ENCODE measurements around the gene LSAMP. TPM values are rescaled to one million over a fixed set of nuclear protein-coding genes. Genes with fewer than 3 reads are reported as not detected.

The LSAMP gene
- total RNA-seq, 2 donors from 2014 or later, result 1.7 to 2.1 TPM

- no peaks in the 10 kb centered on the region for H3K27me3 ChIP-seq
- no peak overlapping the region for H3K4me3 ChIP-seq
- H3K9me3 ChIP-seq, result no peaks in the 10 kb centered on the region
- H3K36me3 ChIP-seq, result no peaks in the 10 kb centered on the region
- TF ChIP-seq, protein P1, sequence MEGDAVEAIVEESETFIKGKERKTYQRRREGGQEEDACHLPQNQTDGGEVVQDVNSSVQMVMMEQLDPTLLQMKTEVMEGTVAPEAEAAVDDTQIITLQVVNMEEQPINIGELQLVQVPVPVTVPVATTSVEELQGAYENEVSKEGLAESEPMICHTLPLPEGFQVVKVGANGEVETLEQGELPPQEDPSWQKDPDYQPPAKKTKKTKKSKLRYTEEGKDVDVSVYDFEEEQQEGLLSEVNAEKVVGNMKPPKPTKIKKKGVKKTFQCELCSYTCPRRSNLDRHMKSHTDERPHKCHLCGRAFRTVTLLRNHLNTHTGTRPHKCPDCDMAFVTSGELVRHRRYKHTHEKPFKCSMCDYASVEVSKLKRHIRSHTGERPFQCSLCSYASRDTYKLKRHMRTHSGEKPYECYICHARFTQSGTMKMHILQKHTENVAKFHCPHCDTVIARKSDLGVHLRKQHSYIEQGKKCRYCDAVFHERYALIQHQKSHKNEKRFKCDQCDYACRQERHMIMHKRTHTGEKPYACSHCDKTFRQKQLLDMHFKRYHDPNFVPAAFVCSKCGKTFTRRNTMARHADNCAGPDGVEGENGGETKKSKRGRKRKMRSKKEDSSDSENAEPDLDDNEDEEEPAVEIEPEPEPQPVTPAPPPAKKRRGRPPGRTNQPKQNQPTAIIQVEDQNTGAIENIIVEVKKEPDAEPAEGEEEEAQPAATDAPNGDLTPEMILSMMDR (IDR thresholded peaks at IDR 0.05), result no peak
- DNase-seq (ENCODE audit: low spot score), result no peak
- no peak overlapping the region for H3K27ac ChIP-seq
- no peaks in the 10 kb centered on the region for H3K4me1 ChIP-seq
Measured at GRCh38 chr3:116154389-116154788, 290.9 kb downstream of the LSAMP start.

DNA sequence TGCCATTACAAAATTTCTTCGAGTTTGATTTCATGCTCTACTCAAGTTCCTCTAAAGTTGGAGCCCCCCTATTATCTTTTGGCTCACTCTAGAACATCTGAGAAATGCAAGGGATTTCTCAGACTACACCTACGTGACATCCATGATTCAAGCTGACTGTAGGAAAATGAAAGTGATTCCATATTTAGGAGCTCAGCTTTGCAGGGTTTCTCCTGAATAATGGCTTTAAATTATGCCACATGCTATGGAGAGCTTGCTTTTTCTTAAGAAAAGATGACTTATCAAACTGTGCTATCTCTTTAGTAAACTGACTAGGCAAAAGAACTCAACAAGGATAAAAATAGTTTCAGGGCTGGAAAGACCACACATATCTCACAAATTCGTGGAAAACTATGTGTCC, 292.1 kb downstream of the LSAMP start:
- no peaks in the 10 kb centered on the region for H3K27me3 ChIP-seq
- DNase-seq (ENCODE audit: low spot score), result no peak
- H3K36me3 ChIP-seq, result no peaks in the 10 kb centered on the region
- H3K4me1 ChIP-seq, result no peaks in the 10 kb centered on the region
- H3K27ac ChIP-seq, result no peak overlapping the region
- no peak overlapping the region for H3K4me3 ChIP-seq
- H3K9me3 ChIP-seq, result no peaks in the 10 kb centered on the region
- TF ChIP-seq, protein P1 (IDR thresholded peaks at IDR 0.05), result no peak

GRCh38 chr3:116150655-116151167, 294.6 kb downstream of the LSAMP start:
- no peak overlapping the region for H3K4me3 ChIP-seq
- H3K27me3 ChIP-seq, result no peaks in the 10 kb centered on the region
- no peaks in the 10 kb centered on the region for H3K4me1 ChIP-seq
- no peak for DNase-seq (ENCODE audit: low spot score)
- H3K27ac ChIP-seq, result no peak overlapping the region
- H3K9me3 ChIP-seq, result peaks cover 0 to 9% of the 10 kb centered on the region in 2 donors
- H3K36me3 ChIP-seq, result no peaks in the 10 kb centered on the region
- TF ChIP-seq, protein P1 (IDR thresholded peaks at IDR 0.05), result no peak

DNA sequence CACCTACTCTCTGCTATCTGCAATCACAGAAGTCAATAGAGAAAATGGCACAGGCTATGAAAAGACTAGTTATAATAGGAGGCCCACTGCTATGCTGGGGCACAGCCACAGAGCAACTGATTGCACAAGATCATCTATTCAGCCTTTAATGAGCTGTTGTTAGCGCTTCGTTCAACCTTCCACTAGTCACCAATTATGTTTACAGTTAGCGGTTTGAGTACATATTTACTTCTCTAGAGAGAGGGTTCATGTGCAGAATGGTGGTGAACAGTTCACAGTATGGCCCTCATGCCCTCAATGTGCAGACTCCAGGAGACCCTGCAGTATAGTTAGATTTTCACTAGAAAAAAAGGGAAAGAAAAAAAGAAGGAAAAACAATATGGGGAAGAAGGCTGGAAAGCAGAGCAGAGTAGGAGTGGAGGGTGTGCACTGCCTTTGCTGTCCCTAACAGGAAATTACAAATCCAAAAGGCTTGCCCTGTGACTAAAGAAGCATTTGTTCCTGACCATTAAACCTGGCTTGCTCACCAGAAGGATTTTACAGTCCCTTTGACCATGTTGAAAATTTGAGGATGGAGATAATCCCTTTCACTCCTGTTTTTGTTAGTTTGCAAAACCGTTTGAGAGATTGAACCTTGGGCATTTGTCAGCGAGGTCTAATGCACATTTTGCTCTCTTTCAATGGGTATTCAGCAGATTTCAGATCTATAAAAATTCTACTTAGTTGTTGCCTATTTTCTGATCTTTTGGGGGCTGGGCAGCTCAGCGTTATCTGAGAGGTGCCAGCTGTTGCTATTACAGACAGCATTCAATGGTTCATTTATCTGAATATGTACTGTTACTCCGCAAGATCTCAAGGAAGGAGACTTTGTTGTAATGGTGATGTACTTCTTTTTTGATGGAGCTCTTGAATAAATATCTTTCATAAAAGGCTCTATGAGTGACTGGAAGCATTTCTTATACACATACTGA, 296.1 kb downstream of the LSAMP start:
- peaks cover 0 to 16% of the 10 kb centered on the region in 2 donors for H3K9me3 ChIP-seq
- H3K36me3 ChIP-seq, result no peaks in the 10 kb centered on the region
- DNase-seq (ENCODE audit: low spot score), result no peak
- H3K4me1 ChIP-seq, result no peaks in the 10 kb centered on the region
- TF ChIP-seq, protein P1 (IDR thresholded peaks at IDR 0.05), result no peak
- no peak overlapping the region for H3K4me3 ChIP-seq
- H3K27ac ChIP-seq, result no peak overlapping the region
- no peaks in the 10 kb centered on the region for H3K27me3 ChIP-seq

- peaks cover 0 to 16% of the 10 kb centered on the region in 2 donors for H3K9me3 ChIP-seq
- DNase-seq (ENCODE audit: low spot score), result no peak
- TF ChIP-seq, protein P1 (IDR thresholded peaks at IDR 0.05), result no peak
- no peak overlapping the region for H3K27ac ChIP-seq
- H3K36me3 ChIP-seq, result no peaks in the 10 kb centered on the region
- no peaks in the 10 kb centered on the region for H3K27me3 ChIP-seq
- H3K4me1 ChIP-seq, result no peaks in the 10 kb centered on the region
- no peak overlapping the region for H3K4me3 ChIP-seq
Measured at GRCh38 chr3:116145613-116146012, 299.7 kb downstream of the LSAMP start.

Measured in right atrium auricular region (tissue), 2 donors.